K562 (cell line): ENCODE results near the gene SELENOO. TPM values are rescaled to one million over a fixed set of nuclear protein-coding genes. Genes with fewer than 3 reads are reported as not detected.

ENCODE experiments used
- CAMTA2 ChIP-seq: fragments of 250-450 bp; sonication (Bioruptor Pico); conservative IDR thresholded peaks from 2 replicates; pipeline ENCODE4 v1.5.1; 2022
- CTBP1 ChIP-seq: fragments of 450-650 bp; IDR thresholded peaks from 2 replicates; pipeline ENCODE4 v1.6.1; 2016; ENCODE audit warnings: borderline replicate concordance
- CTCF ChIP-seq, 3 experiments: IDR thresholded peaks in 2 of 3; conservative IDR thresholded peaks in 1 of 3; 2 replicates each; pipeline ENCODE4 v1.5.1; 2011 to 2012; ENCODE audit warnings: low read length in 3 of 3, mild to moderate bottlenecking in 3 of 3, control low read depth in 2 of 3, improper control_type of control experiment in 1 of 3, inconsistent platforms in 1 of 3, low read depth in 1 of 3, mixed read lengths in 1 of 3, moderate library complexity in 1 of 3; ENCODE audit not compliant: insufficient read depth in 2 of 3
- ELK1 ChIP-seq: sonication (generic); formaldehyde crosslinking; IDR thresholded peaks from 2 replicates; pipeline ENCODE4 v1.8.1; 2022; ENCODE audit warnings: missing genetic modification reagents
- GATA2 ChIP-seq: sonication (generic); formaldehyde crosslinking; IDR thresholded peaks from 2 replicates; pipeline ENCODE4 v1.4.0; 2020; ENCODE audit warnings: mild to moderate bottlenecking, missing genetic modification reagents
- HEY1 ChIP-seq: fragments of 250-450 bp; sonication (Bioruptor Pico); IDR thresholded peaks from 2 replicates; pipeline ENCODE4 v1.5.0; 2020; ENCODE audit warnings: mild to moderate bottlenecking, moderate library complexity, borderline replicate concordance
- ILF3 ChIP-seq: fragments of 450-650 bp; IDR thresholded peaks from 2 replicates; pipeline ENCODE4 v1.6.1; 2018; ENCODE audit warnings: antibody characterized with exemption, mild to moderate bottlenecking, moderate library complexity, borderline replicate concordance
- JUND ChIP-seq, 2 experiments: IDR thresholded peaks; 2 replicates in 1 of 2; 3 replicates in 1 of 2; pipeline ENCODE4 v1.6.1; 2011; ENCODE audit warnings: borderline replicate concordance in 2 of 2, low read depth in 2 of 2, low read length in 2 of 2, improper control_type of control experiment in 1 of 2, missing biosample characterization in 1 of 2, missing genetic modification characterization in 1 of 2, missing genetic modification reagents in 1 of 2
- MITF ChIP-seq: IDR thresholded peaks from 2 replicates; pipeline ENCODE4 v1.6.1; 2014; ENCODE audit warnings: antibody characterized with exemption
- MNT ChIP-seq, 2 experiments: fragments of 450-650 bp; conservative IDR thresholded peaks; 2 replicates each; pipeline ENCODE4 v1.6.1; 2017; ENCODE audit warnings: mild to moderate bottlenecking in 2 of 2, moderate library complexity in 2 of 2
- MTA1 ChIP-seq: fragments of 450-650 bp; IDR thresholded peaks from 2 replicates; pipeline ENCODE4 v1.6.1; 2017; ENCODE audit warnings: borderline replicate concordance
- NCOA6 ChIP-seq: fragments of 450-650 bp; IDR thresholded peaks from 2 replicates; pipeline ENCODE4 v1.6.1; 2017; ENCODE audit warnings: mild to moderate bottlenecking
- PRPF4 ChIP-seq: fragments of 200-400 bp; formaldehyde crosslinking; IDR thresholded peaks from one replicate; pipeline ENCODE4 v1.6.1; 2017; ENCODE audit warnings: low read length, low read depth, mild to moderate bottlenecking; ENCODE audit not compliant: insufficient read depth, poor library complexity, severe bottlenecking
- RAD51 ChIP-seq: fragments of 450-650 bp; IDR thresholded peaks from 2 replicates; pipeline ENCODE4 v1.7.1; 2016; ENCODE audit warnings: low read depth, mild to moderate bottlenecking, borderline replicate concordance
- RFX7 ChIP-seq: fragments of 250-450 bp; sonication (Bioruptor Pico); IDR thresholded peaks from 2 replicates; pipeline ENCODE4 v1.5.1; 2021; ENCODE audit warnings: mild to moderate bottlenecking
- SMARCA4 ChIP-seq: fragments of 450-650 bp; IDR thresholded peaks from 2 replicates; pipeline ENCODE4 v1.6.1; 2016
- SREBF2 ChIP-seq: sonication (generic); formaldehyde crosslinking; IDR thresholded peaks from 2 replicates; pipeline ENCODE4 v1.4.0; 2020; ENCODE audit warnings: mild to moderate bottlenecking, missing genetic modification reagents
- SRF ChIP-seq, 2 experiments: fragments of 250-450, 450-650 bp in 1 of 2; sonication (Bioruptor Pico) in 1 of 2; sonication (generic) in 1 of 2; formaldehyde crosslinking; IDR thresholded peaks; 2 replicates each; pipeline versions ENCODE4 v1.5.0 to v1.5.1; 2020 to 2022; ENCODE audit warnings: mild to moderate bottlenecking in 1 of 2, missing genetic modification reagents in 1 of 2
- TAF1 ChIP-seq: IDR thresholded peaks from 2 replicates; pipeline ENCODE4 v1.6.1; 2011; ENCODE audit warnings: mild to moderate bottlenecking, low read length, moderate library complexity; ENCODE audit not compliant: insufficient read depth, control insufficient read depth, severe bottlenecking; ENCODE audit errors: extremely low read depth
- TEAD1 ChIP-seq, 2 experiments: fragments of 450-650 bp in 1 of 2; sonication (generic) in 1 of 2; formaldehyde crosslinking; IDR thresholded peaks; 2 replicates each; pipeline versions ENCODE4 v1.4.0 to v1.8.0; 2020 to 2022; ENCODE audit warnings: mild to moderate bottlenecking in 2 of 2, missing genetic modification reagents in 1 of 2
- YBX1 ChIP-seq: fragments of 450-650 bp; IDR thresholded peaks from 2 replicates; pipeline ENCODE4 v1.7.1; 2016; ENCODE audit warnings: mild to moderate bottlenecking
- ZC3H11A ChIP-seq: IDR thresholded peaks from 2 replicates; pipeline ENCODE4 v1.6.1; 2012; ENCODE audit warnings: low read depth, low read length, improper control_type of control experiment
- polyA plus RNA-seq, 8 experiments: library from polyadenylated mRNA; depleted of rRNA in 4 of 8; stranded (reverse) in 5 of 8; unstranded in 3 of 8; fragments of >200 nt; fragmentation: Nextera tagmentation in 2 of 8; fragmentation: Illumina TruSeq in 1 of 8; extraction: Ambion mirVana in 2 of 8; extraction: Trizol in 1 of 8; gene quantifications; 2 replicates each; pipeline versions ENCODE4 v1.2.1 to v1.2.3, GENCODE V29; 2011 to 2014; ENCODE audit warnings: inconsistent platforms in 1 of 8, missing spikeins in 1 of 8
- total RNA-seq, 7 experiments: library from RNA; depleted of rRNA in 6 of 7; stranded (reverse); fragments of >200 nt in 6 of 7; fragmentation: Illumina TruSeq in 2 of 7; extraction: Trizol in 2 of 7; gene quantifications; 2 replicates each; pipeline versions ENCODE4 v1.2.1 to v1.2.3, GENCODE V29; 2011 to 2021; ENCODE audit warnings: low replicate concordance in 1 of 7

SELENOO gene
- total and polyA plus RNA-seq, 9 of the 15 experiments (the other 6 are each of a cell fraction or from before 2014, with no cell fraction given): 0.37 to 24.9 (median 8.3) TPM

- no peak for TF ChIP-seq CTBP1
- no peak for TF ChIP-seq RFX7 (CRISPR knock-in tag)
- TF ChIP-seq JUND (IDR thresholded peaks at IDR 0.05; ENCODE audit: borderline replicate concordance, low read depth, low read length): no peak
- TF ChIP-seq JUND (tag; IDR thresholded peaks at IDR 0.05; ENCODE audit: borderline replicate concordance, low read depth, low read length): no peak
- no peak for TF ChIP-seq ILF3
- peak; percentile 49 for TF ChIP-seq TAF1
- no peak for TF ChIP-seq SMARCA4
- peak; percentile 59 for TF ChIP-seq PRPF4
- no peak for TF ChIP-seq GATA2 (CRISPR knock-in tag)
- TF ChIP-seq MITF: no peak
- no peak for TF ChIP-seq RAD51
- TF ChIP-seq NCOA6: no peak
- no peak for TF ChIP-seq MNT (conservative IDR thresholded peaks at IDR 0.05)
- no peak for TF ChIP-seq MTA1
- TF ChIP-seq SRF (CRISPR knock-in tag; IDR thresholded peaks at IDR 0.05): no peak
- TF ChIP-seq HEY1 (CRISPR knock-in tag): no peak
- TF ChIP-seq ZC3H11A: no peak
- TF ChIP-seq CTCF (IDR thresholded peaks at IDR 0.05 in 2 of 3, conservative IDR thresholded peaks at IDR 0.05 in 1 of 3; ENCODE audit: insufficient read depth in 2 of 3, low read depth in 1 of 3, low read length in 3 of 3): no peak
- TF ChIP-seq CAMTA2 (CRISPR knock-in tag): no peak
- TF ChIP-seq ELK1 (CRISPR knock-in tag): no peak
- TF ChIP-seq YBX1: no peak
- TF ChIP-seq SREBF2 (CRISPR knock-in tag): no peak
- no peak for TF ChIP-seq TEAD1 (CRISPR knock-in tag; IDR thresholded peaks at IDR 0.05)
Observed at GRCh38 chr22:50185375-50186087, 15.3 kb upstream of the SELENOO start, which contains the start of gene TRABD (continued).
